ENCODE measurements around the gene SP9. TPM values are rescaled to one million over a fixed set of nuclear protein-coding genes. Genes with fewer than 3 reads are reported as not detected.

The SP9 gene
- total RNA-seq (2022; extraction: Qiagen RNA extraction; ENCODE audit: low read depth) = 1.9 to 2.7 TPM (median 2.5 TPM) in 5 replicates

GRCh38 chr2:174334781-174335251, at the start of gene SP9:
Gene SP9, plus strand, starts transcription at chr2:174334954. Its CDS starts 139 bp downstream, at chr2:174335093.

Other genes with a start within 250 kb of the SP9 start
- gene OLA1, start 86.4 kb upstream of the SP9 start, total RNA-seq (2022; extraction: Qiagen RNA extraction; ENCODE audit: low read depth) = 120 to 133 TPM (median 126 TPM) in 5 replicates
- gene SCRN3, start 60.8 kb downstream of the SP9 start, total RNA-seq (2022; extraction: Qiagen RNA extraction; ENCODE audit: low read depth) = 13.4 to 15.9 TPM (median 14.9 TPM) in 5 replicates
- gene GPR155, start 152.1 kb downstream of the SP9 start, total RNA-seq (2022; extraction: Qiagen RNA extraction; ENCODE audit: low read depth) = 0.19 to 0.28 TPM (median 0.25 TPM) in 4 of 5 replicates, not detected in the other

All from A549 treated with GW870086 at 1 μM for 4 hours (cell line).